GM18868 (cell line): ENCODE results near the gene RGS6.

Experiments
- ATAC-seq: cut with Tn5 transposase; IDR thresholded peaks from one replicate; pipeline ENCODE4 v1.9.1; 2021; ENCODE audit warnings: mild to moderate bottlenecking, moderate library complexity; ENCODE audit not compliant: unreplicated experiment

RGS6 gene

GRCh38 chr14:72488514-72488913 is 556.3 kb downstream of the RGS6 start:
- ATAC-seq, result no peak

- ATAC-seq, result no peak
Observed at GRCh38 chr14:72492196-72492595, 560.0 kb downstream of the RGS6 start.

GRCh38 chr14:72495668-72496067 is 563.4 kb downstream of the RGS6 start:
- ATAC-seq, result no peak

GRCh38 chr14:72498646-72499045 is 566.4 kb downstream of the RGS6 start:
- ATAC-seq, result peak; percentile 47

GRCh38 chr14:72499746-72500145 is 567.5 kb downstream of the RGS6 start:
- no peak for ATAC-seq

- ATAC-seq, result no peak
Observed at GRCh38 chr14:72500234-72500838, 568.1 kb downstream of the RGS6 start.

- no peak for ATAC-seq
Observed at GRCh38 chr14:72501439-72501838, 569.2 kb downstream of the RGS6 start.

GRCh38 chr14:72503271-72503670 is 571.0 kb downstream of the RGS6 start:
- ATAC-seq, result no peak

GRCh38 chr14:72503696-72504368 is 571.6 kb downstream of the RGS6 start:
- no peak for ATAC-seq

- ATAC-seq, result no peak
Observed at GRCh38 chr14:72510566-72510965, 578.3 kb downstream of the RGS6 start.

GRCh38 chr14:72512281-72512680 is 580.1 kb downstream of the RGS6 start:
- no peak for ATAC-seq

- no peak for ATAC-seq
Observed at GRCh38 chr14:72512925-72513324, 580.7 kb downstream of the RGS6 start.

GRCh38 chr14:72513346-72513745 is 581.1 kb downstream of the RGS6 start:
- ATAC-seq, result no peak

- no peak for ATAC-seq
Observed at GRCh38 chr14:72513965-72514659, 581.9 kb downstream of the RGS6 start.

- no peak for ATAC-seq
Observed at GRCh38 chr14:72514660-72515025, 582.4 kb downstream of the RGS6 start.

- no peak for ATAC-seq
Observed at GRCh38 chr14:72515779-72516770, 583.8 kb downstream of the RGS6 start.

GRCh38 chr14:72516936-72517700 is 584.9 kb downstream of the RGS6 start:
- ATAC-seq, result no peak

- no peak for ATAC-seq
Observed at GRCh38 chr14:72517736-72518135, 585.5 kb downstream of the RGS6 start.

GRCh38 chr14:72518809-72519377 is 586.7 kb downstream of the RGS6 start:
- ATAC-seq, result peak; percentile 52

- ATAC-seq, result peak; percentile 42
Observed at GRCh38 chr14:72519543-72519942, 587.3 kb downstream of the RGS6 start.
